ENCODE measurements around the gene TTC1.

TTC1 gene

DNA sequence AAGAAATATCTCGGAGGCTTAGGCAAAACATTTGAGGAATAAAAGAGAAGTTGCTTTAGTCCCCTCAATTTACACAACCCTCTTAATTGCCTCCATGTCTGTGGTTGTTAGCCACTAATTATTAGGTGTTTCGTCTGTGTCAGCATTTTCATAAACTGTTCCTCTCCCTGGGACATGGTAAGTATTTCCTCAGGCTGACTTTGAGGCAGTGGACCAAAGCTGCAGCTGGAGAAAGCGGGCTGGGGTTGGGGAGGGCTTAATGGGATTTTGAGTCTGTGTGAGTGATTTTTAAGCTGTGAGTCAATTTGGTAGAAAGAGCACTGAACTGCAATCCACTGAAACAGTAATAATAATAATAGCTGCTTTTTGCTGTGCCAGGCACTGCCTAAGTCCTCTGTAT, 13.0 kb upstream of the TTC1 start:
- TF ChIP-seq FOXP2 (optimal IDR thresholded peaks at IDR 0.05; ENCODE audit: borderline replicate concordance, extremely low read depth, extremely low read length, insufficient read depth), result no peak
- no peak for TF ChIP-seq TAF1 (IDR thresholded peaks at IDR 0.05; ENCODE audit: borderline replicate concordance, insufficient read depth, low read length)

DNA sequence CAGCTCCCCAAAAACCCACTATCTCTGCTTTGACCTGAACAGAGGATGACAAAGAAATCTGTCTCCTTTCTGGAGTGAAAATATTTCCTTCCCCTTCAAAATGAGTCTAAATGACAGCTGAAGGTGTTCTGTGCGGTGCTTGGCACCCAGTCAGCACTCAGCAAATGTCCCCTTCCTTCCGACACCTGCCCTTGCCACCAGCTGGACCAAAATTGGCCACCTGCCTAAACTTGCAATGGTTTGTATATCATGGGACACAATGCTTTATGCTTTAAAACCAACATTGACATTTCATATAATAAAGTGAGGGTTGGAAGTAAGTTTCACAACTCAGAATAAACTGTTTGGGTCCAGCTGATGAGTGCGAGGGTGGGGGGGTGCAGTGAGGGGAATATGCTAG, 7.5 kb upstream of the TTC1 start:
- TF ChIP-seq TAF1 (IDR thresholded peaks at IDR 0.05; ENCODE audit: borderline replicate concordance, insufficient read depth, low read length) (no peak), SIN3A (IDR thresholded peaks at IDR 0.05; ENCODE audit: borderline replicate concordance, insufficient read depth, low read length) (no peak), FOXP2 (optimal IDR thresholded peaks at IDR 0.05; ENCODE audit: borderline replicate concordance, extremely low read depth, extremely low read length, insufficient read depth) (no peak)
- TF ChIP-seq, protein P1, sequence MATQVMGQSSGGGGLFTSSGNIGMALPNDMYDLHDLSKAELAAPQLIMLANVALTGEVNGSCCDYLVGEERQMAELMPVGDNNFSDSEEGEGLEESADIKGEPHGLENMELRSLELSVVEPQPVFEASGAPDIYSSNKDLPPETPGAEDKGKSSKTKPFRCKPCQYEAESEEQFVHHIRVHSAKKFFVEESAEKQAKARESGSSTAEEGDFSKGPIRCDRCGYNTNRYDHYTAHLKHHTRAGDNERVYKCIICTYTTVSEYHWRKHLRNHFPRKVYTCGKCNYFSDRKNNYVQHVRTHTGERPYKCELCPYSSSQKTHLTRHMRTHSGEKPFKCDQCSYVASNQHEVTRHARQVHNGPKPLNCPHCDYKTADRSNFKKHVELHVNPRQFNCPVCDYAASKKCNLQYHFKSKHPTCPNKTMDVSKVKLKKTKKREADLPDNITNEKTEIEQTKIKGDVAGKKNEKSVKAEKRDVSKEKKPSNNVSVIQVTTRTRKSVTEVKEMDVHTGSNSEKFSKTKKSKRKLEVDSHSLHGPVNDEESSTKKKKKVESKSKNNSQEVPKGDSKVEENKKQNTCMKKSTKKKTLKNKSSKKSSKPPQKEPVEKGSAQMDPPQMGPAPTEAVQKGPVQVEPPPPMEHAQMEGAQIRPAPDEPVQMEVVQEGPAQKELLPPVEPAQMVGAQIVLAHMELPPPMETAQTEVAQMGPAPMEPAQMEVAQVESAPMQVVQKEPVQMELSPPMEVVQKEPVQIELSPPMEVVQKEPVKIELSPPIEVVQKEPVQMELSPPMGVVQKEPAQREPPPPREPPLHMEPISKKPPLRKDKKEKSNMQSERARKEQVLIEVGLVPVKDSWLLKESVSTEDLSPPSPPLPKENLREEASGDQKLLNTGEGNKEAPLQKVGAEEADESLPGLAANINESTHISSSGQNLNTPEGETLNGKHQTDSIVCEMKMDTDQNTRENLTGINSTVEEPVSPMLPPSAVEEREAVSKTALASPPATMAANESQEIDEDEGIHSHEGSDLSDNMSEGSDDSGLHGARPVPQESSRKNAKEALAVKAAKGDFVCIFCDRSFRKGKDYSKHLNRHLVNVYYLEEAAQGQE (IDR thresholded peaks at IDR 0.05; ENCODE audit: insufficient read depth in 1 of 2, low read depth in 2 of 2, low read length in 2 of 2), result no peak

GRCh38 chr5:160007514-160007913, 1.4 kb upstream of the TTC1 start:
- TF ChIP-seq SIN3A (IDR thresholded peaks at IDR 0.05; ENCODE audit: borderline replicate concordance, insufficient read depth, low read length), result no peak
- no peak for TF ChIP-seq TAF1 (IDR thresholded peaks at IDR 0.05; ENCODE audit: borderline replicate concordance, insufficient read depth, low read length)
- TF ChIP-seq, protein P1 (IDR thresholded peaks at IDR 0.05; ENCODE audit: insufficient read depth in 1 of 2, low read depth in 2 of 2, low read length in 2 of 2), result no peak
- no peak for TF ChIP-seq POLR2AphosphoS5 (IDR thresholded peaks at IDR 0.05; ENCODE audit: low read depth, low read length)
- TF ChIP-seq FOXP2 (optimal IDR thresholded peaks at IDR 0.05; ENCODE audit: borderline replicate concordance, extremely low read depth, extremely low read length, insufficient read depth), result no peak

GRCh38 chr5:160009591-160009989, 651 bp downstream of the TTC1 start:
- TF ChIP-seq FOXP2 (optimal IDR thresholded peaks at IDR 0.05; ENCODE audit: borderline replicate concordance, extremely low read depth, extremely low read length, insufficient read depth), result no peak
- no peak for TF ChIP-seq TAF1 (IDR thresholded peaks at IDR 0.05; ENCODE audit: borderline replicate concordance, insufficient read depth, low read length)
- TF ChIP-seq, protein P1 (IDR thresholded peaks at IDR 0.05; ENCODE audit: insufficient read depth in 1 of 2, low read depth in 2 of 2, low read length in 2 of 2), result no peak
- TF ChIP-seq POLR2AphosphoS5 (IDR thresholded peaks at IDR 0.05; ENCODE audit: low read depth, low read length), result no peak
- TF ChIP-seq SIN3A (IDR thresholded peaks at IDR 0.05; ENCODE audit: borderline replicate concordance, insufficient read depth, low read length), result no peak

DNA sequence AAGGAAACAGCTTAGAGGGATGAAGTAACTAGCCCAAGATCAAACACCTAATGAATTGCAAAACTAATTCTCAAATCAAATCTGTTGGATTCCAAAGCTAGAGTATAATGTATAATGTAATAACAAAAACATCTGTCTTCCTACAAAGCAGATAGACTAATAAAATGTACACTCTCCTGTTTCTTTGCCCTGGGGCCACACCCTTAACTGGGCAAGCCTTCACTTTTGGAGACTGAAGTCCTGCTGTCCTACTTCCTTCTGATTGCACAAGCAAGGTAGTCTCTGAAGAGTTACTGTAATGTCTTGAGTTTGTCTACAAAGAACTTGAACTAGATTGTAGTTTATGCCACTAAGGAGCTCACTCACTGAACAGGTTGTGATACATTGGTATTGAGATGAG, 2.5 kb downstream of the TTC1 start:
- no peak for TF ChIP-seq SIN3A (IDR thresholded peaks at IDR 0.05; ENCODE audit: borderline replicate concordance, insufficient read depth, low read length)
- TF ChIP-seq POLR2AphosphoS5 (IDR thresholded peaks at IDR 0.05; ENCODE audit: low read depth, low read length), result no peak
- no peak for TF ChIP-seq TAF1 (IDR thresholded peaks at IDR 0.05; ENCODE audit: borderline replicate concordance, insufficient read depth, low read length)
- TF ChIP-seq, protein P1 (IDR thresholded peaks at IDR 0.05; ENCODE audit: insufficient read depth in 1 of 2, low read depth in 2 of 2, low read length in 2 of 2), result no peak
- no peak for TF ChIP-seq FOXP2 (optimal IDR thresholded peaks at IDR 0.05; ENCODE audit: borderline replicate concordance, extremely low read depth, extremely low read length, insufficient read depth)
